Endothelial cell of umbilical vein (primary cell): ENCODE measurements around the gene CCSER1. TPM values are rescaled to one million over a fixed set of nuclear protein-coding genes. Genes with fewer than 3 reads are reported as not detected.
"Not testable (repeated sequence)": the region's sequence is repeated elsewhere in the genome, so short reads cannot be mapped to it uniquely, and the experiment has no call there.

Source experiments
- BruUV-seq: library from RNA; stranded (reverse); fragments of 400-500 nt; replicated peaks from 2 replicates; lab custom pipeline; 2021; lab: Mats Ljungman, UMichigan
- CTCF ChIA-PET: fragments of 300-600, 350-600 bp; sonication (Branson Sonifier 250); formaldehyde crosslinking; loops from one replicate; lab custom pipeline; 2021; ENCODE audit warnings: antibody characterized with exemption, inconsistent platforms; lab: Charles Lee
- POLR2A ChIA-PET: fragments of 300-600, 350-600 bp; sonication (Branson Sonifier 250); formaldehyde crosslinking; loops from one replicate; lab custom pipeline; 2021; ENCODE audit warnings: antibody characterized with exemption, inconsistent platforms; lab: Charles Lee
- DNase-seq: peaks from one replicate; pipeline ENCODE4 v3.0.0-alpha.2; 2011; ENCODE audit warnings: low read depth, low spot score
- FAIRE-seq: peaks from 2 replicates; lab custom pipeline; 2011; peaks lifted over from hg19 to GRCh38; lab: Jason Lieb, UNC
- H2AFZ ChIP-seq: 2 replicates; pipeline ENCODE4 v1.6.0; 2012; ENCODE audit warnings: low read depth, low read length, control low read depth, inconsistent platforms
- H3K27ac ChIP-seq: 2 replicates; pipeline ENCODE4 v1.5.1; 2011; ENCODE audit warnings: low read depth, mild to moderate bottlenecking, control low read depth, low read length, moderate library complexity; ENCODE audit not compliant: insufficient read depth
- H3K27me3 ChIP-seq, 2 experiments: 2 replicates each; pipeline versions ENCODE4 v1.6.0 to v1.6.1; 2011; ENCODE audit warnings: low read length in 2 of 2, mixed read lengths in 1 of 2; ENCODE audit not compliant: control insufficient read depth in 2 of 2, insufficient read depth in 2 of 2
- H3K36me3 ChIP-seq, 2 experiments: 2 replicates in 1 of 2; 3 replicates in 1 of 2; pipeline ENCODE4 v1.5.1; 2011; ENCODE audit warnings: low read length in 2 of 2, mild to moderate bottlenecking in 1 of 2, moderate library complexity in 1 of 2; ENCODE audit not compliant: control insufficient read depth in 2 of 2, insufficient read depth in 2 of 2; ENCODE audit errors: extremely low read depth in 1 of 2
- H3K4me1 ChIP-seq: 3 replicates; pipeline ENCODE4 v1.5.1; 2011; ENCODE audit warnings: mild to moderate bottlenecking, low read length; ENCODE audit not compliant: control insufficient read depth, insufficient read depth; ENCODE audit errors: extremely low read depth
- H3K4me2 ChIP-seq: 2 replicates; pipeline ENCODE4 v1.6.1; 2011; ENCODE audit warnings: low read length, control low read depth, mixed read lengths; ENCODE audit not compliant: insufficient read depth
- H3K4me3 ChIP-seq, 3 experiments: fragments of 200-600 bp in 1 of 3; sonication (generic), shearing (Covaris generic) in 1 of 3; replicated peaks in 1 of 3; 2 replicates each; pipeline ENCODE4 v1.5.1; 2011 to 2016; ENCODE audit warnings: control low read depth in 3 of 3, low read length in 3 of 3, mild to moderate bottlenecking in 2 of 3, inconsistent platforms in 1 of 3, low read depth in 1 of 3, moderate library complexity in 1 of 3; ENCODE audit not compliant: insufficient read depth in 1 of 3
- H3K79me2 ChIP-seq: 2 replicates; pipeline ENCODE4 v1.6.0; 2012; ENCODE audit warnings: low read length, inconsistent platforms; ENCODE audit not compliant: control insufficient read depth, insufficient read depth
- H3K9ac ChIP-seq: replicated peaks from 2 replicates; pipeline ENCODE3; 2011; ENCODE audit warnings: low read length, control low read depth; ENCODE audit not compliant: insufficient read depth; ENCODE audit errors: extremely low read depth
- H3K9me1 ChIP-seq: replicated peaks from 3 replicates; pipeline ENCODE4 v1.6.0; 2011; ENCODE audit warnings: mild to moderate bottlenecking, low read length; ENCODE audit not compliant: control insufficient read depth, insufficient read depth; ENCODE audit errors: extremely low read depth
- H3K9me3 ChIP-seq: replicated peaks from 2 replicates; pipeline ENCODE4 v1.5.1; 2012; ENCODE audit warnings: low read length, inconsistent platforms; ENCODE audit not compliant: control insufficient read depth, insufficient read depth
- H4K20me1 ChIP-seq: replicated peaks from 2 replicates; pipeline ENCODE3; 2011; ENCODE audit warnings: mild to moderate bottlenecking, low read length; ENCODE audit not compliant: control insufficient read depth, insufficient read depth; ENCODE audit errors: extremely low read depth
- EZH2 ChIP-seq: IDR thresholded peaks from 2 replicates; pipeline ENCODE4 v1.6.1; 2012; ENCODE audit warnings: borderline replicate concordance, low read depth, mild to moderate bottlenecking, moderate library complexity, low read length, inconsistent platforms; ENCODE audit not compliant: severe bottlenecking
- FOS ChIP-seq: IDR thresholded peaks from 2 replicates; pipeline ENCODE4 v1.6.1; 2011; ENCODE audit warnings: mild to moderate bottlenecking, low read length, moderate library complexity, borderline replicate concordance; ENCODE audit not compliant: insufficient read depth
- GATA2 ChIP-seq: IDR thresholded peaks from 2 replicates; pipeline ENCODE4 v1.7.0; 2011; ENCODE audit warnings: low read depth, mild to moderate bottlenecking, moderate library complexity, mixed read lengths, low read length; ENCODE audit not compliant: insufficient read length, insufficient read depth
- JUN ChIP-seq: IDR thresholded peaks from 2 replicates; pipeline ENCODE4 v1.6.1; 2011; ENCODE audit warnings: borderline replicate concordance, low read depth; ENCODE audit not compliant: insufficient read length, insufficient read depth
- MYC ChIP-seq: IDR thresholded peaks from one replicate; pipeline ENCODE4 v1.6.1; 2011; ENCODE audit warnings: mild to moderate bottlenecking, low read depth, low read length
- POLR2A ChIP-seq: IDR thresholded peaks from 2 replicates; pipeline ENCODE4 v1.6.1; 2012; ENCODE audit warnings: low read depth, mild to moderate bottlenecking, control low read depth, low read length
- POLR2AphosphoS5 ChIP-seq: IDR thresholded peaks from 2 replicates; pipeline ENCODE4 v1.6.1; 2012; ENCODE audit warnings: low read depth, mild to moderate bottlenecking, control low read depth, low read length, moderate library complexity; ENCODE audit not compliant: insufficient read depth
- dilution Hi-C: fragments of 300-500 bp; cut with MboI; formaldehyde crosslinking; loops from one replicate; pipeline ENCODE4 v1.15.0; 2019; ENCODE audit warnings: low sequenced_read_pairs; ENCODE audit not compliant: extremely low pct_ligation_motif_present
- intact Hi-C: fragments of 100-400 bp; cut with micrococcal nuclease; formaldehyde crosslinking; loops from one replicate; pipeline ENCODE4 v1.10.0; 2022
- polyA plus RNA-seq, 4 experiments: library from polyadenylated mRNA; depleted of rRNA in 3 of 4; stranded (reverse) in 3 of 4; unstranded in 1 of 4; fragments of >200 nt; gene quantifications; 2 replicates each; pipeline versions ENCODE4 v1.2.1 to v1.2.3, GENCODE V29; 2011 to 2012; ENCODE audit warnings: missing spikeins in 1 of 4
- total RNA-seq: library from RNA; stranded (reverse); gene quantifications from 2 replicates; pipeline ENCODE4 v1.2.3, GENCODE V29; 2021
- TF ChIP-seq, protein P1 (sequence below): IDR thresholded peaks from 2 replicates; pipeline ENCODE4 v1.6.1; 2011; ENCODE audit not compliant: insufficient read depth, insufficient read length
- TF ChIP-seq, protein P2 (sequence below), 2 donors: IDR thresholded peaks; 1 replicate in 1 of 2; 2 replicates in 1 of 2; pipeline ENCODE4 v1.5.1; 2011; ENCODE audit warnings: low read length in 2 of 2, mild to moderate bottlenecking in 2 of 2, moderate library complexity in 2 of 2, control low read depth in 1 of 2, inconsistent platforms in 1 of 2, low read depth in 1 of 2; ENCODE audit not compliant: insufficient read depth in 1 of 2; ENCODE audit errors: extremely low read depth in 1 of 2

Gene CCSER1
- total and polyA plus RNA-seq, 2 donors (not counting 3 experiments of a cell fraction or from before 2014, with no cell fraction given) = 0.11 to 1.8 TPM

DNA sequence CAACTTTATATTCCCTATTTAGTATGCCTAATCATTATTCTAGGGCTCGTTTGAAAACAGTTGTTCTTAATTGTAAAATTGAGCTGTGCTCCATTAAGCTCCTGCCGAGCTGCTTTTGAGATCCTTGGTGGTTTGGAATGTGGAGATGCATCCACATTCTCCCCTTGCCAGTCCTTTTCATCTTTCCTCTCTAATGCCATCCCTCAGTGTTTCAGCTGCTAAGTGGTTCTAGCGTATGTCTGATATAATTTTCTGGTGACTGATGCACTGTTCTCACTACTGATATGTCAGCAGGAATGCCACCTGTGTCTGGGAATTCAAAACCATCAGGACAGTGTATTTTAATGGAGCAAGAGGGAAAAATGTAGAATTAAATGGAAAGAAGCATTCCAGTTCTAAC, 1085.0 kb downstream of the CCSER1 start:
- ChIA-PET CTCF (no interaction called here), POLR2A (no interaction called here)
- Histone ChIP-seq H3K4me3 (no peak overlapping the region), H3K36me3 (no peaks in the 10 kb centered on the region), H3K9me3 (no peaks in the 10 kb centered on the region), H3K4me2 (no peak overlapping the region), H3K4me1 (no peaks in the 10 kb centered on the region), H3K27me3 (no peaks in the 10 kb centered on the region), H3K9ac (no peak overlapping the region), H3K27ac (no peak overlapping the region), H3K79me2 (no peaks in the 10 kb centered on the region), H3K9me1 (no peaks in the 10 kb centered on the region), H2AFZ (no peak overlapping the region), H4K20me1 (no peaks in the 10 kb centered on the region)
- TF ChIP-seq POLR2AphosphoS5 (no peak), FOS (no peak), MYC (no peak), GATA2 (no peak), JUN (no peak), EZH2 (no peak), POLR2A (no peak)
- TF ChIP-seq, protein P1, sequence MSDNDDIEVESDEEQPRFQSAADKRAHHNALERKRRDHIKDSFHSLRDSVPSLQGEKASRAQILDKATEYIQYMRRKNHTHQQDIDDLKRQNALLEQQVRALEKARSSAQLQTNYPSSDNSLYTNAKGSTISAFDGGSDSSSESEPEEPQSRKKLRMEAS = no peak
- TF ChIP-seq, protein P2, sequence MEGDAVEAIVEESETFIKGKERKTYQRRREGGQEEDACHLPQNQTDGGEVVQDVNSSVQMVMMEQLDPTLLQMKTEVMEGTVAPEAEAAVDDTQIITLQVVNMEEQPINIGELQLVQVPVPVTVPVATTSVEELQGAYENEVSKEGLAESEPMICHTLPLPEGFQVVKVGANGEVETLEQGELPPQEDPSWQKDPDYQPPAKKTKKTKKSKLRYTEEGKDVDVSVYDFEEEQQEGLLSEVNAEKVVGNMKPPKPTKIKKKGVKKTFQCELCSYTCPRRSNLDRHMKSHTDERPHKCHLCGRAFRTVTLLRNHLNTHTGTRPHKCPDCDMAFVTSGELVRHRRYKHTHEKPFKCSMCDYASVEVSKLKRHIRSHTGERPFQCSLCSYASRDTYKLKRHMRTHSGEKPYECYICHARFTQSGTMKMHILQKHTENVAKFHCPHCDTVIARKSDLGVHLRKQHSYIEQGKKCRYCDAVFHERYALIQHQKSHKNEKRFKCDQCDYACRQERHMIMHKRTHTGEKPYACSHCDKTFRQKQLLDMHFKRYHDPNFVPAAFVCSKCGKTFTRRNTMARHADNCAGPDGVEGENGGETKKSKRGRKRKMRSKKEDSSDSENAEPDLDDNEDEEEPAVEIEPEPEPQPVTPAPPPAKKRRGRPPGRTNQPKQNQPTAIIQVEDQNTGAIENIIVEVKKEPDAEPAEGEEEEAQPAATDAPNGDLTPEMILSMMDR (IDR thresholded peaks at IDR 0.05; ENCODE audit: extremely low read depth in 1 of 2, insufficient read depth in 1 of 2, low read depth in 1 of 2, low read length in 2 of 2) = no peak
- no TSS peak for BruUV-seq
- FAIRE-seq (no peak), DNase-seq (no peak)
- dilution Hi-C loops (no loop called here), intact Hi-C loops (no loop called here)

DNA sequence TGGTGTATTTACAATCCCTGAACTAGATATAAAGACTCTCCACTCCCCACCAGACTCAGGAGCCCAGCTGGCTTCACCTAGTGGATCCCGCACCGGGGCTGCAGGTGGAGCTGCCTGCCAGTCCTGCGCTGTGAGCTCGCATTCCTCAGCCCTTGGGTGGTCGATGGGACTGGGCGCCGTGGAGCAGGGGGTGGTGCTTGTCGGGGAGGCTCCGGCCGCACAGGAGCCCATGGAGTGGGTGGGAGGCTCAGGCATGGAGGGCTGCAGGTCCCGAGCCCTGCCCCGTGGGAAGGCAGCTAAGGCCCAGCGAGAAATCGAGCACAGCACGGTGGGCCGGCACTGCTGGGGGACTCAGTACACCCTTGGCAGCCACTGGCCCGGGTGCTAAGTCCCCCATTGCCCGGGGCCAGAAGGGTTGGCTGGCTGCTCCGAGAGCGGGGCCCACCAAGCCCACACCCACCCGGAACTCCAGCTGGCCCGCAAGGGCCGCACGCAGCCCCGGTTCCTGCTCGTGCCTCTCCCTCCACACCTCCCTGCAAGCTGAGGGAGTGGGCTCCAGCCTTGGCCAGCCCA, 1090.7 kb downstream of the CCSER1 start:
- H3K9ac ChIP-seq, H3K79me2 ChIP-seq, H3K4me2 ChIP-seq, H3K36me3 ChIP-seq, H3K9me1 ChIP-seq, H2AFZ ChIP-seq, FAIRE-seq, POLR2A ChIA-PET, dilution Hi-C loops, H3K4me3 ChIP-seq, BruUV-seq, intact Hi-C loops, H4K20me1 ChIP-seq, H3K4me1 ChIP-seq, H3K9me3 ChIP-seq, H3K27ac ChIP-seq, H3K27me3 ChIP-seq, DNase-seq, CTCF ChIA-PET: not testable (repeated sequence)
